ENCODE data around the gene SPHK1. TPM values are rescaled to one million over a fixed set of nuclear protein-coding genes. Genes with fewer than 3 reads are reported as not detected.

Gene SPHK1
- total RNA-seq, 4 donors from 2014 or later: 0.66 to 5.0 (median 2.5) TPM

GRCh38 chr17:76415786-76416185 is 31.4 kb downstream of the SPHK1 start:
- in situ Hi-C loops (cut with MboI; ENCODE audit: low sequenced_read_pairs in 4 of 4) (no loop called here), intact Hi-C loops (cut with DNase I; ENCODE audit: low total_unique reads) (loop anchor here (5.0 kb wide), 1 partner anchor 37 kb away; the partner anchor contains the start of gene UBE2O)
- no peaks in the 10 kb centered on the region for H3K27me3 ChIP-seq
- H3K36me3 ChIP-seq: peaks cover 0 to 5% of the 10 kb centered on the region in 2 donors
- DNase-seq (no peak), ATAC-seq (no peak)
- no peak overlapping the region for H3K4me3 ChIP-seq
- TF ChIP-seq CTCF (IDR thresholded peaks at IDR 0.05 in 4 of 5, conservative IDR thresholded peaks at IDR 0.05 in 1 of 5) (no peak), POLR2A (IDR thresholded peaks at IDR 0.05) (no peak)
- peak overlapping the region; percentile 67 to 76 (median 68) for H3K27ac ChIP-seq
- H3K9me3 ChIP-seq: no peaks in the 10 kb centered on the region
- H3K4me1 ChIP-seq: peaks cover 53 to 59% of the 10 kb centered on the region in 2 donors

GRCh38 chr17:76416457-76416856 is 32.0 kb downstream of the SPHK1 start:
- intact Hi-C loops (cut with DNase I; ENCODE audit: low total_unique reads): loop anchor here (5.0 kb wide), 1 partner anchor 36 kb away; the partner anchor contains the start of gene UBE2O
- peak; percentile 72 to 87 for ATAC-seq
- Histone ChIP-seq H3K9me3 (no peaks in the 10 kb centered on the region), H3K4me1 (peaks cover 60 to 65% of the 10 kb centered on the region in 2 donors), H3K27ac (peak overlapping the region; percentile 67 to 76 (median 68)), H3K4me3 (no peak overlapping the region), H3K27me3 (no peaks in the 10 kb centered on the region), H3K36me3 (peaks cover 0 to 5% of the 10 kb centered on the region in 2 donors)
- TF ChIP-seq POLR2A (IDR thresholded peaks at IDR 0.05) (no peak), CTCF (IDR thresholded peaks at IDR 0.05 in 4 of 5, conservative IDR thresholded peaks at IDR 0.05 in 1 of 5) (no peak)
- DNase-seq: peak; percentile 36 to 66
- in situ Hi-C loops (cut with MboI; ENCODE audit: low sequenced_read_pairs in 4 of 4): no loop called here

- no peaks in the 10 kb centered on the region for H3K27me3 ChIP-seq
- DNase-seq: peak; percentile 18 to 59
- in situ Hi-C loops (cut with MboI; ENCODE audit: low sequenced_read_pairs in 4 of 4): no loop called here
- peaks cover 60 to 68% of the 10 kb centered on the region in 2 donors for H3K4me1 ChIP-seq
- TF ChIP-seq CTCF (IDR thresholded peaks at IDR 0.05 in 4 of 5, conservative IDR thresholded peaks at IDR 0.05 in 1 of 5): no peak
- TF ChIP-seq POLR2A (IDR thresholded peaks at IDR 0.05): no peak
- no peak overlapping the region for H3K4me3 ChIP-seq
- ATAC-seq: peak; percentile 55 to 69
- intact Hi-C loops (cut with DNase I; ENCODE audit: low total_unique reads): loop anchor here (5.0 kb wide), 1 partner anchor 35 kb away; the partner anchor contains the start of gene UBE2O
- no peaks in the 10 kb centered on the region for H3K9me3 ChIP-seq
- peak overlapping the region; percentile 67 to 76 (median 68) for H3K27ac ChIP-seq
- H3K36me3 ChIP-seq: peaks cover 0 to 5% of the 10 kb centered on the region in 2 donors
Observed at GRCh38 chr17:76416899-76417298, 32.5 kb downstream of the SPHK1 start.

GRCh38 chr17:76417499-76418143 is 33.2 kb downstream of the SPHK1 start:
- in situ Hi-C loops (cut with MboI; ENCODE audit: low sequenced_read_pairs in 4 of 4) (no loop called here), intact Hi-C loops (cut with DNase I; ENCODE audit: low total_unique reads) (loop anchor here (5.0 kb wide), 1 partner anchor 35 kb away; the partner anchor contains the start of gene UBE2O)
- peaks cover 0 to under 1% of the 10 kb centered on the region in 2 donors for H3K36me3 ChIP-seq
- ATAC-seq: no peak
- H3K4me1 ChIP-seq: peaks cover 60 to 68% of the 10 kb centered on the region in 2 donors
- H3K27me3 ChIP-seq: no peaks in the 10 kb centered on the region
- H3K9me3 ChIP-seq: no peaks in the 10 kb centered on the region
- H3K27ac ChIP-seq: peak overlapping the region in 2 of 4 donors; percentile 70 to 76
- H3K4me3 ChIP-seq: no peak overlapping the region
- TF ChIP-seq POLR2A (IDR thresholded peaks at IDR 0.05): no peak
- no peak for TF ChIP-seq CTCF (IDR thresholded peaks at IDR 0.05 in 4 of 5, conservative IDR thresholded peaks at IDR 0.05 in 1 of 5)
- no peak for DNase-seq

All from gastrocnemius medialis (tissue), 4 donors.